GM18861 (cell line): ENCODE results near the gene GTF2B.
"Not testable (repeated sequence)": the region's sequence is repeated elsewhere in the genome, so short reads cannot be mapped to it uniquely, and the experiment has no call there.

Source experiments
- ATAC-seq: cut with Tn5 transposase; IDR thresholded peaks from one replicate; pipeline ENCODE4 v1.9.1; 2021; ENCODE audit not compliant: unreplicated experiment

The GTF2B gene

DNA sequence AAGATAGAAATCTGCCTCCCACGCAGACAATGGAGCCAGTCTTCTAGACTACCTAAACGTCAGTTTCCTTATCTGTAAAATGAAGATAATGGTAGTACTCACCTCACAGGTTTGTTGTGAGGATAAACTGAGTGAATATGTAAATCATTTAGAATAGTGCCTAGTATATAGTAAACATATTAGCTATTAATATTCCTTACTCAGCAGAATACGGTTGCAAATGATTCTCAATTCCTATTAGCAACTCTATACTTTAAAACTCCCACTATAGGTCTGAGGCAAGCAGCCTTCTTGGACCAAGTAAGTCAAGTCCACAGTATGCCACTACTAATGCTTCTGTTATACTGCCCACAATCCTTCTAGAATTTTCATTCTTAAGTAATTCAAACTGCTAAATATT lies 5.4 kb downstream of the GTF2B start:
- no peak for ATAC-seq

DNA sequence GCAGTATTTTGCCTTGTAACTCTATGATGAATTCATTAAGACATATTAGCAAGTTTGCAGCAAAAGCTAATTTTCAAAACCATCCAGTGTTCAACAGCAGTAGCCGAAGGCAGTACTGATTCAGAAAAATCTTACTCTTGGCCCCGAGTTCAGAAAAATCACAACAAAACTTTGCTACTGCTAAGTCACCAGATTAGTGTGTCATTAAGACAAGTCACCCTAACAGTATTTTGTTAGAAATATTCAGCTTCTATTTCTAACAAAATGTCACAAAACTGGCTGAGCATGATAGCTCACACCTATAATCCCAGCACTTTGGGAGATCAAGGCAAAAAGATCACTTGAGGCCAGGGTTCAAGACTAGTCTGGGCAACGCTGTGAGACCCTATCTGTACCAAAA lies 8.2 kb downstream of the GTF2B start:
- ATAC-seq: no peak

DNA sequence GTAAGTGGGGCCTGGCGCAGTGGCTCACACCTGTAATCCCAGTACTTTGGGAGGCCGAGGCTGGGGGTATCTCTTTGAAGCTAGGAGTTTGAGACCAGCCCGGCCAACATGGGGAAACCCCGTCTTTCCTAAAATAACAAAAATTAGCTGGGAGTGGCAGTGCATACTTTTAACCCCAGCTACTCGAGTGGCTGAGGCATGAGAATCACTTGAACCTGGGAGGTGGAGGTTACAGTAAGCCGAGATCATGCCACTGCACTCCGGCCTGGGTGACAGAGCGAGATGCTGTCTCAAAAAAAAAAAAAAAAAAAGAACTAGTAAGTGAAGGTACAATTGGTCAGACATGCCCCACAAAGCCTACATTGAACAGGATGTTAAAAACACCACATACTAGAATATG lies 10.7 kb downstream of the GTF2B start:
- ATAC-seq: not testable (repeated sequence)

DNA sequence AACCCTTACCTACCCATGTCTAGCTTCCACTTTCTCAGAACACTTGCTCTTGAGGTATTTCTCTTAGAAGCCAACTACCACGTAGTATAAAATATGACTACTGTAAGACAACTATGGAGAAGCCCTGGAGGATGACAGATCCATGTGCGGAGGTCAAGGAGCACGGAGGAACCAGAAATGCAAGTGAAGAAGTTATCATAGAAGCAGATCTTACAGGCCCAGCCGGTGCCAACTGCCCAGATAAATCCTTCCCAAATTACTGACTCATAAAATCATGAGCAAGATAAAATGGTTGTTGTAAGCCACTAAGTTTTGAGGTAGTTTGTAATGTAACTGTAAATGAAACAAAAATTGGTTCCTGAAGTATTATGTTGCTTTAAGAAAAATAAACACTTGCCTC lies 12.6 kb downstream of the GTF2B start:
- ATAC-seq: no peak

DNA sequence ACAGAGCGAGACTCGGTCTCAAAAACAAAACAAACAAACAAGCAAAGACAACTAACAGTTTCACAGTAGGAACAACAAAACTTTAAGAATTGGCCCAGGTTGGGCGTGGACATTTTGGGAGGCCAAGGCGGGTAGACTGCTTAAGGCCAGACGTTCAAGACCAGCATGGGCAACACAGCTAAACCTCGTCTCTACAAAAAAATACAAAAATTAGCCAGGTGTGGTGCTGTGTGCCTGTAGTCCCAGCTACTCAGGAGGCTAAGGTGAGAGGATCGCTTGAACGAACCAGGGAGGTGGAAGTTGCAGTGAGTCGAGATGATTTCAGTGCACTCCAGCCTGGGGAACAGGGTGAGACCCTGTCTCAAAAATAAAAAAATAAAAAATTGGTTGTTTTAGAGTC lies 13.5 kb downstream of the GTF2B start:
- ATAC-seq: no peak

DNA sequence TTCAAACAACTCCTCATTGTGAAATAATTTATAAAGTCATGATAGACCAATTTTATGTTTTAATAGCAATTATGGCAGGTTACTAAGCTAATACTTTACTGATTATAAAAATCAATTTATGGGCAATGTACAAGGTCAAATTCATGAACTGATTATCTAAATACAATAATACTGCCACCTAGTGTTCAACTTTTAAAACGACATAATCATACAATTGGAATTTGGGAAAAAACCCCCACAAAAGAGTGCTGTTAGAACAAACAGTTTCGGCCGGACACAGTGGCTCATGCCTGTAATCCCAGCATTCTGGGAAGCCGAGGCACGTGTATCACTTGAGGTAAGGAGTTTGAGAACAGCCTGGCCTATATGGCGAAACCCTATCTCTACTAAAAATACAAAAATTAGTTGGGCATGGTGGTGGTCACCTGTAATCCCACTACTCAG lies 14.0 kb downstream of the GTF2B start:
- ATAC-seq: no peak

DNA sequence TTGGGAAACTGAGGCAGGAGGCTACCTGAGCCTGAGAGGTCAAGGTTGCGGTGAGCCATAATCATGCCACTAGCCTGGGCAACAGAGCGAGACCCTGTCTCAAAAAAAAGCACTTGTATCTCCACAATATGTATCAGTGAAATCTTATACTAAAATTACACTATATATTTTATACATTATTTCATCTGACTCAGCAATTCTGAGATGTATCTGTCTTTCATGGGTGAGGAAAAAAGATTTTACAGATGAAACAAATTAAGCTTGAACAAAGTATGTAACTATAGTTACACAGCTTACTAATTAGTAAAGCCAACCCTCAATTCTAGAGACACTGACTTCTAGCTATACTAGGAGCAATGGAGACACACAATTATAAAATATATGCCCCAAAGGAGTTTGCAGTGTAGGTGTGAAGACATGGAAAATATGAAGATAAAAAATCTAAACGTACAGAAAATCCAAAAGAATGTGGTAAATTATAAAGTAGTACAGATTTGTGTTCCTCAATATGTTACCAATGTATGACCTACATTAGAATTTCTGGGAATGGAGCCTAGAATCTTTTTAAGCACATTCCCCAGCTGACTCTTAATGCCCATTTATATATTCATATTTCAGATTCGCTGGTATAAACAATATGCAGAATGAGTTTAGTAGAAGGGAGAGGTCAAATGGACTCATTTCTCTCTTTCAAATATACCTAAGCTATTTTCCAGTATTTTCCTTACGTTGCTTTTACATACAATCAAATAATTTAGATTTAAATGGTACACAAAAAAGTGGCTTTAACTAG lies 14.6 kb downstream of the GTF2B start:
- ATAC-seq: no peak

DNA sequence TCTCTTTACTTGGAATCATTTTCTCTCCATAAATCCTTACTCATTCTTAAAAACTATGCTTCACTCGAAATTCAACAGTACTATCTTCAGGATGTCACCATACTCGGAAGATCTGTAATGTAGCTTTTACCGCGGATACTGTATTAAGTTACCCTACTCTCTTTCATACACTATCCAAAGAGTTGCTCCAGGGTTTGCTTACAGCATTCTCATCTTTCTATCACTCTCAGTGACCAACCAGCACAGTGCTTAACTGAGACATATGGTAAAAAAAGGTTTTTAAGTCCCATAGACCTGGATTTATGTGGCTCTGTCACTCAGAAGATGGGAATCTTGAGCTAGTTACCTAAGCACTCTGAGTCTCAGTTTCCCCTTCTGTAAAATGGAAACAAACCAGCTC lies 15.8 kb downstream of the GTF2B start:
- ATAC-seq: no peak

DNA sequence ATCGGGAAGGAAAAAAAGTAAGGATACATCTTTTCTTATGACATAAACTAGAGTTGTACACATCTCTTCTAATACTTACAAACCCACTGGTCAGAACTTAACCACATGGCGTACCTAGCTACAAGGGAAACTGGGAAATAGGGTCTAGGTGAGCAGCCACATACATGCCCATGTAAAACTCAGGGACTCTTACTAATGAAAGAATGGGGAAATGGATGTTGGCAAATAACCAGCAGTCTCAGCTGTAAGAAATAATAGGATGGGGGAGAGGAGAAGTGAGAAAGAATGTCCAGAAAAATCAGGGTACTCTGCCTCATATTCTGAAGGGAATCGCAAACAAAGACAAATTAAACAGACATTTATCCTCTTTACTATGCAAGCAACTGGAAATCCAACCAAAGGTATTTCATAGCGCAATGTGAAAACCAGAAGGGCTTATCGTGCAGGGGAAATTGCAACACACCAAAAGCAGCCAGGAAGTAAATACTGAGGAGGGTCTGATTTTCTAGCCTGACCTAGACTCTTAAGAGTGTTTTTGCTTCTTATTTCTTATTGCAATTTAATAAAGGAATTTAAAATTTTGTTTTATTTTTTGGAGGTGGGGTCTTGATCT lies 17.5 kb downstream of the GTF2B start:
- no peak for ATAC-seq

DNA sequence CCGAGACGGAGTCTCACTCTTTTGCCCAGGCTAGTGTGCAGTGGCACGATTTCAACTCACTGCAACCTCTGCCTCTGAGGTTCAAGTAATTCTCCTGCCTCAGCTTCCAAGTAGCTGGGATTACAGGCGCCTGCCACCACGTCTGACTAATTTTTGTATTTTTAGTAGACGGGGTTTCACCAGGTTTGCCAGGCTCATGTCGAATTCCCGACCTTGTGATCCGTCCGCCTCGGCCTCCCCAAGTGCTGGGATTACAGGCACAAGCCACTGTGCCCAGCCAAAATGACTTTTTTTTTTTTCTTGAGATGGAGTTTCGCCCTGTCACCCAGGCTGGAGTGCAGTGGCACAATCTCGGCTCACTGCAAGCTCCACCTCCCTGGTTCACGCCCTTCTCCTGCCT lies 21.7 kb downstream of the GTF2B start:
- not testable (repeated sequence) for ATAC-seq

DNA sequence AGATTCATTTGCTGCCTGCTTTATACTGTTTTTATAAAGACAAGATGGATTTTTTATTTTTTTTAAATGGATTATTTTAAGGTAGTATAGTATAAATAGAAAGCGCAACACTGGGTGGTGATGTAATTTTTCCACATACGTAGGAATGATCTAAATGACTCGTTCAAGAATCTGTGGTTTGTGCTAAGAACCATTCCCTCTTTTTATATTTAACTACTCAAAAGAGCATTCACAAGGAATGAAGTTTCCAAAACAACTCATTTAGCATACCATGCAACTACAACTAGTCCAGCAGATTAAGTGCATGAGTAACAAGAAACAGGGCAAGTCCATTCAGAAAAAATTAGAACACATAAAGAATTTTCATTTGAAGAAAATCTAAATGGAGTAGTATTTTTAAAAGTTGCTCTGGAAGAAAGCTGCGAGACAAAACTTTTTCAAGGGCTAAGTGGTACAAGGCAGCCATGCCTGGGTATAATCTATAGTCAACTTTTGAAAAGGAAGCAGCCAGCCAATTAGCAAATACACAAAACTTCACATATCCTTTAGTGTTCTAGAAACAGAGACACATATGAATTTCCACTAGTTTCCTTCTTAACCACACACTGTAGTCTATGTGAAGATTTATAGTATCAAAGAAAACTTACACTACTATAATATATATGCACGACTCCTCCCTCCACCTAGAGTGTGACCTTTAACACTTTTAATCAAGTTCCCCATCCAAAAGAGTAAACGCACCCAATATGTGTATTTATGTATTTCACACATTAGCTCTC lies 23.4 kb downstream of the GTF2B start:
- no peak for ATAC-seq

DNA sequence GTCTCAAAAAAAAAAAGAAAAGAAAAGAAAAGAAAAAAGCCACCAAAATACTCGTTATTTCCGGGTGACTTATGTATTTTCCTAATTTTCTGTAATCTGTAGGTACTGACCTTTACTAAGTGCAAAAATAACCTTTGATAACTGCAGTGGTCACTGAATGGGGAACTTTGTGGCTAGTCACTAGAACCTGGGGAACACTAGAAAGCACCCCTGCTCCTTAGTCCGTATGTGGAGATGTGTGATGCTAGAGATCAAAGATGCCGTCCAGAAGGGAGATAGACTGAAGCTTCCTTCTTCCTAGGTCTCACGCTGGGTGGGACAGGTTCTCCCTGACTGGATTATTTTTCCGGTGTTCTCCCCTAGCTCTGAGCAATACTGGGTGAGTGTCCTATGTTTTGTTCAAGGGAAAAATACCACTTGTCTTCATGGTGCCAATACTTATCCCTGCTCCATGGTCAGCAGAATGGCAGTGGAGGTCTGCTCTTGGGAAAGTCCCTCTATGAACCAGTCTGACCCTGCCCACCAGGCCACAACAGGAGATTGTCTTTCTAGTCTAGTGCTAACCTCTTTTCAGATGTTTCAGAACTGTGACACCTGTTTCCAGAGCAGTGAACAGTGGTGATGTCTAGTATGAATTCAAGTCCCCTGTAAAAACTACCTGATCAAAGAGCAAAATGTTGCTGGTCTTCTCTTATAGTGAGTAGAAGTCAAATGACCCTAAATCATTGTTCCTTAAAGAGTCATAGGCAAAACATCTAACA lies 39.9 kb downstream of the GTF2B start:
- ATAC-seq: no peak

DNA sequence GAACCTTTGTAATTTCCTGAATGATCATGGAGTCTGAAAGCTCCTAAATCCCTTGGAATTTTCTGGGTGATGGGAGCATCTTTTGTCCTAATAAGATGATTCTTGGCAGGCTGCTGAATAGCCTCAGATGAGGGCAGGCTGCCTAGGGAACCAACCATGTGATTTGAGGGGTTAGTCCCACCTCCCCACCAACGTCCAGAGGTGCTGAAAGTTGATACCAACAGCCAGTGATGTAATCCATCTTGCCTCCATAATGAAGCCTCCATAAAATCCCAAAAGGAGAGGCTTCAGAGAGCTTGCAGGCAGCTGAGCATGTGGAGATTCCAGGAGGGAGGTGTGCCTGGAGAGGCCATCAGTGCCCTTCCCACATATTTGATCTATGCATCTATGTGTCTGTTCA lies 43.7 kb downstream of the GTF2B start:
- ATAC-seq: no peak

DNA sequence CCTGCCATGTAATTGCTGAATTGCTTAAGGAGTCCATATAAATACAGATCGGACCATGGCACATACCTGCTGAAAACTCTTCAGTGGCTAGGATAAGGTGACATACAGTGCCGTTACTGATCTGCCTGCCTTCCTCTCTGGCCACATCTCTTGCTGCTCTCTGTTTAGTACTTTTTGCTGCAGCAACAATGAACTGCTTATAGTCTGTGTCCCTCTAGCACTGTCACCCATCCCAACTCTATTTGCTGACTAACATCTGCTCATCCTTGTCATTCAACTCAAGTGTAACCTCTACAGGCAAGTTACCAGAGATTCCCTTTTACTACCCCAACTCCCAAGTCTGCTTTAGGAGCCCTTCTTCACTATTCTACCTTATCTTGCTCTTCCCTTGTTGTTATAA lies 65.6 kb downstream of the GTF2B start:
- no peak for ATAC-seq

DNA sequence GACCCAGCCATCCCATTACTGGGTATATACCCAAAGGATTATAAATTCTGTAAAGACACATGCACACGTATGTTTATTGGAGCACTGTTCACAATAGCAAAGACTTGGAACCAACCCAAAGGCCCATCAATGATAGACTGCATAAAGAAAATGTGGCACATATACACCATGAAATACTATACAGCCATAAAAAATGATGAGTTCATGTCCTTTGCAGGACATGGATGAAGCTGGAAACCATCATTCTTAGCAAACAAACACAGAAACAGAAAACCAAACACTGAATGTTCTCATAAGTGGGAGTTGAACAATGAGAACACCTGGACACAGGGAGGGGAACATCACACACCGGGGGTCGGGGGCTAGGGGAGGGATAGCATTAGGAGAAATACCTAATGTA lies 71.7 kb downstream of the GTF2B start:
- not testable (repeated sequence) for ATAC-seq

DNA sequence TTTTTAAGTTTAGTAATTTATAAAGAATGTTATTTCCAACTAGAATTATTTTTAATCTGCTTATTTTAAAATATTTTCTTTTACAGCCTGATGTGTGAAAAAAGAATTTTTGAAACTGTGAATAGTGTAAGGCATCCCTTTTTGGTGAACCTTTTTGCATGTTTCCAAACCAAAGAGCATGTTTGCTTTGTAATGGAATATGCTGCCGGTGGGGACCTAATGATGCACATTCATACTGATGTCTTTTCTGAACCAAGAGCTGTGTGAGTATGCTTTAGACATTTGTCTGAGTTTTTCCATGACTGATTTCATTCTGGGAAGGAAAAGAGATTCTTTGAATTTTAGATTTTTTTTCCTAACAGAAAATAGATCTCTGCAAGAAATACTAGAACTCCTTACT lies 77.9 kb downstream of the GTF2B start:
- ATAC-seq: no peak

DNA sequence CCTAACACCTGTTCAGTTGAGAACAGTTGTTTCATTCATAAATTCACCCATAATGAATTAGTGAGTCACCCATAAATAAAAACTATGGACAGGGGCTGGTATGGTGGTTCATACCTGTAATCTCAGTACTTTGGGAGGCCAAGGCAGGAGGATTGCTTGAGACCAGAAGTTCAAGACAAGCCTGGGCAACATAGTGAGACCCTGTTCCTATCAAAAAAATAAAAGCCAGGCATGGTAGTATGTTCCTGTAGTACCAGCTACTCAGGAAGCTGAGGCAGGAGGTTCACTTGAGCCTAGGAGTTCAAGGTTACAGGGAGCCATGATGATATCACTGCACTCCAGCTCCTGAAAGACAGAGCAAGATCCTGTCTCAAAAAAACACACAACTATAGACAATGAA lies 79.0 kb downstream of the GTF2B start:
- no peak for ATAC-seq

DNA sequence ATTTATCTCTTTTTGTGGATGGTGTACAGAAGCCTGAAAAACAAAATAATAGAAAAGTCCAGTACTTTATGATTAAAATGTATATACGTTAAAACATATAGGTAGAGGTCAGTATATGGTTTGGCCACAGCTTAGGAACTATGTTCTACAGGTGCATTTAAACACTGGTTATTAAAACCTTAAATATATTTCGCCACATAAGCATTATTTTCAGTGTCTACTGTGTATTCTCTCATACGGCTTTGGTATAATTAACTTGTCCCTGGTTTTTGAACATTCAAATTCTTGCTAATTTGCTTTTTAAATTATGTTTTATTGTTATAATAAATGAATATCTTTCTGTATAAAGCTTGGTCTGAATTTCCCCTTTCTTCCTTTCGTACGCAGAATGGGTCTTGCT lies 87.9 kb downstream of the GTF2B start:
- ATAC-seq: no peak

DNA sequence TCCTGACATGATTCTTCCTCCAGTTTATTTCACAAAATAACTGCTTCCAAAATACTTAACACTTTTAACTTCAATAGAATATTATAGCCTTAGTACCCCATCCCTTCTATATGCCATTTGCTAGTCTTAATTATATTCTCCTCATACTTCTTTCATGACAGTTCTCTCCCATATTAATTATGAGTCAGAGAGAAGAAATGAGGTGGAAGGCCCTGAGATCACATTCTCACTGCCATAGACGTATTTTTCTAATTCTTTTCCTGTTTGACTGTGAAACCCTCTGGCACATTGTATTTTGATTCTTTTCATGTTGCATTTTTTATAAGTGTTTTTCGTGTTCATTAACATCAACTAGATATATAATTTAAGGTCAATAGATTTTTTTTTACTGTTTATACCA lies 88.4 kb downstream of the GTF2B start:
- ATAC-seq: no peak
